Tibial artery (tissue), 4 donors: ENCODE results near the gene GLI3.

ENCODE experiments used
- DNase-seq, 2 donors: peaks; one replicate each; pipeline ENCODE4 v3.0.0-alpha.2; 2019
- H3K27ac ChIP-seq, 2 donors: fragments of 200-600 bp; sonication (generic) in 1 of 2; 1 replicate in 1 of 2; 2 replicates in 1 of 2; pipeline ENCODE4 v1.5.1; 2018 to 2019; ENCODE audit warnings: mild to moderate bottlenecking in 1 of 2
- H3K27me3 ChIP-seq, 2 donors: fragments of 200-600 bp; sonication (generic) in 1 of 2; one replicate each; pipeline versions ENCODE4 v1.5.1 to v1.6.0; 2016 to 2019
- H3K36me3 ChIP-seq, 3 donors: fragments of 200-600 bp; sonication (generic) in 2 of 3; one replicate each; pipeline ENCODE4 v1.5.1; 2016 to 2019; ENCODE audit warnings: mild to moderate bottlenecking in 2 of 3
- H3K4me1 ChIP-seq, 4 donors: fragments of 200-600 bp; sonication (generic) in 2 of 4; 1 replicate in 3 of 4; 2 replicates in 1 of 4; pipeline ENCODE4 v1.5.1; 2016 to 2019
- H3K4me3 ChIP-seq, 2 donors: fragments of 200-600 bp; sonication (generic) in 1 of 2; 1 replicate in 1 of 2; 2 replicates in 1 of 2; pipeline ENCODE4 v1.5.1; 2018 to 2019; ENCODE audit warnings: mild to moderate bottlenecking in 2 of 2
- H3K9me3 ChIP-seq, 3 donors: fragments of 200-600 bp; sonication (generic) in 1 of 3; one replicate each; pipeline ENCODE4 v1.5.1; 2016 to 2019
- CTCF ChIP-seq, 2 experiments: fragments of 200-600 bp in 1 of 2; fragments of 450-650 bp in 1 of 2; IDR thresholded peaks; one replicate each; pipeline ENCODE4 v1.5.1; 2017 to 2019; ENCODE audit warnings: antibody characterized with exemption in 2 of 2, mild to moderate bottlenecking in 1 of 2, moderate library complexity in 1 of 2
- intact Hi-C: fragments of 100-400 bp; cut with DNase I; formaldehyde crosslinking; loops from one replicate; pipeline ENCODE4 v1.15.0; 2023; ENCODE audit warnings: low total_unique reads

Gene GLI3

DNA sequence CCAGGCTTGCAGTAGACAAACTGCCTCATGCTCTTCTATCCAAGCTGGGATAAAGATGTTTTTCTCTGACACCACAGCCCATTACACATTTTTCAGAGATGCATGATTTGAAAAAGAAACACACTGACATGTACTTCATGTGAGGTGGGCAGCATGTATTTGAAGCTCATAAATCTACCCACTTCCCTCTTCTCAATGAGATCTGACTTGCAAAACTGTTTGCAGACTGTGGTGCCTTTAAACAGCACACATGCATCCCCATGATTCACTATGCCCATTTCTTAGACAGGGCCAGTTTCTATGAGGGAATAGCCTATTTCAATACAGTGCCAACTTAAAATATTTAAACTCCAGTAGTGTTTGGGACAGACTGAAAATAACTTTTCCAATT, 109.8 kb downstream of the GLI3 start:
- no peak for DNase-seq
- no peak for TF ChIP-seq CTCF (IDR thresholded peaks at IDR 0.05)
- Histone ChIP-seq H3K27me3 (no peaks in the 10 kb centered on the region), H3K36me3 (no peaks in the 10 kb centered on the region), H3K9me3 (peaks cover 0 to 7% (median 0%) of the 10 kb centered on the region in 3 donors), H3K27ac (no peak overlapping the region), H3K4me1 (peaks cover 0 to 9% (median 2%) of the 10 kb centered on the region in 4 donors), H3K4me3 (no peak overlapping the region)
- intact Hi-C loops, result no loop called here

DNA sequence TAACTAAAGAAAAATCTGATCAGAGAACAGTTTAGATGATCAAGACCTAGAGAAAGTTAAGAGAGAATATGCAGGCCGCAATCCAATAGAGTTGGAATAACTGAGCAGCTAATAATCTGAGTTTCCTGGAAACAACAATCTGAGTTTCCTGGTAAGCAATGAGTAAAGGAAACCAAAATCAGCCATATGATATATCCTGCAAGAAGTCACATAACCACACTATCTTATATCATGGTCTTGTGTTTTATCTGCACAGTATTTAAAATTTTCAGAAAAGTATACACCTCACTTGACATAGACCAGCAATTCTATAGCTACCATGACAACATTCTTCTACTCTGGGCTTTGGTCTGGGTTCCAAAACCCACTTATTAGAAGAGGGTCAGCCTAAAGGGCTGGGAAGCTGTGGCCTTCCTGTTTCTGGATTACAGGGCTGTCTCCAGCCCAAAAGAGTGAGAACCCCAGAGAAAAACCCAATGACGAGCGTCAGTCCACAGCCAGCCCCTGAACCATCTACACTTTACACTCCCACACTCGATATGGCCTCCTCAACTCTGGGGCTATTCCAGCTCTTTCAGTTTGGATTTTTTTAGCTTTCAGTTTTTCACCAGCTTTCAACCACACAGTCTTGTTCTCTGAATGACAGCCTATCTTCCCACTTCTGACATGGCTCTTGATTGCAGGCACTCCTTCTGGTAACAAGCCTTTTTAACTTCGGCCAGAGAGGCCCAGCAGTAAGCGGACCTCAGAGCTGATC, 110.4 kb downstream of the GLI3 start:
- H3K4me3 ChIP-seq, result no peak overlapping the region
- H3K27me3 ChIP-seq, result no peaks in the 10 kb centered on the region
- TF ChIP-seq CTCF (IDR thresholded peaks at IDR 0.05), result no peak
- peaks cover 0 to 9% (median 2%) of the 10 kb centered on the region in 4 donors for H3K4me1 ChIP-seq
- intact Hi-C loops, result no loop called here
- H3K9me3 ChIP-seq, result peaks cover 0 to 7% (median 0%) of the 10 kb centered on the region in 3 donors
- H3K36me3 ChIP-seq, result no peaks in the 10 kb centered on the region
- no peak overlapping the region for H3K27ac ChIP-seq
- no peak for DNase-seq

DNA sequence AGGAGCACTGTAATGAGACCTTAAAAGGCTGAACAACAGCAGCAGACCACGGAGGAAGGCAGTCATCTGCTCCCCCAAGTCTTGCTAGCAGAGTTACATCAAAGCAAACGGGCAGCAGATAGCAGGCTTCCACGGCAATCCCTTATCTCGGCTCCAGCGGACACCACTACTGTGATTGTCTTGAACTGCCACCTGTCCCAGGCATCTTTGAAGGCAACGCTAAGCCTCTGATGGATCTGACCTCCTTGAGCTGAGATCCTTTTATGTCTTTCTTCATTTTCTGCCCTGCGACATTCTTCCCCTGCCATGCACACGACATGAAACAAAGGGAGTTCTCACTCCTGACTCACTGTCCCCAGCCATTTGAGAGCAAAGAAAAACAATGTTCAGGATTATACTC, 111.7 kb downstream of the GLI3 start:
- no peak for DNase-seq
- no peak overlapping the region for H3K27ac ChIP-seq
- intact Hi-C loops, result no loop called here
- H3K4me3 ChIP-seq, result no peak overlapping the region
- no peaks in the 10 kb centered on the region for H3K27me3 ChIP-seq
- no peaks in the 10 kb centered on the region for H3K9me3 ChIP-seq
- no peak for TF ChIP-seq CTCF (IDR thresholded peaks at IDR 0.05)
- peaks cover 0 to 9% (median 2%) of the 10 kb centered on the region in 4 donors for H3K4me1 ChIP-seq
- no peaks in the 10 kb centered on the region for H3K36me3 ChIP-seq

- Histone ChIP-seq H3K4me1 (peaks cover 0 to 9% (median 2%) of the 10 kb centered on the region in 4 donors), H3K27me3 (no peaks in the 10 kb centered on the region), H3K4me3 (no peak overlapping the region), H3K27ac (no peak overlapping the region), H3K36me3 (no peaks in the 10 kb centered on the region), H3K9me3 (no peaks in the 10 kb centered on the region)
- intact Hi-C loops, result no loop called here
- no peak for DNase-seq
- no peak for TF ChIP-seq CTCF (IDR thresholded peaks at IDR 0.05)
Observed at GRCh38 chr7:42123716-42124115, 113.3 kb downstream of the GLI3 start.

DNA sequence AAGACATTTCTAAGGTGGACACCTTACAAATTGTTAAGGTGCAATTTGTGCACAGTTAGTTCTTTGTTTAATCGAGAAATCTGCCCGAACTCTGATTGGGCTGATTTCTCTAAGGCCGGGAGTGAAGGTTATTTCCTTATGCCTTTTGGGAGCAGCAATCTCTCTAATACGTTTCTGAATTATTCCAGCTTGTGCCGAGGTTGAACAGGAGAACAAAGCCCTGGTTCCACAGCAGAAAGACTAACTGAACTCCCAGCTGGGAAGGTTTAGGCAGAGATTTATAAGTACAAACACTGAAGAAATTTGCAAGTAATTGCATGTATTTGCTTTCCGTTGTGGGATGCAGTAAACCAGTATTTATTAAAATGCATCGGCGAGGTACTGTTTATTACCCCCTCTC, 116.8 kb downstream of the GLI3 start:
- H3K36me3 ChIP-seq, result no peaks in the 10 kb centered on the region
- no peaks in the 10 kb centered on the region for H3K27me3 ChIP-seq
- no peak overlapping the region for H3K27ac ChIP-seq
- no peak for DNase-seq
- no peaks in the 10 kb centered on the region for H3K4me1 ChIP-seq
- no peaks in the 10 kb centered on the region for H3K9me3 ChIP-seq
- TF ChIP-seq CTCF (IDR thresholded peaks at IDR 0.05), result no peak
- intact Hi-C loops, result no loop called here
- H3K4me3 ChIP-seq, result no peak overlapping the region
